ENCODE results near the gene PXMP2.

The PXMP2 gene

DNA sequence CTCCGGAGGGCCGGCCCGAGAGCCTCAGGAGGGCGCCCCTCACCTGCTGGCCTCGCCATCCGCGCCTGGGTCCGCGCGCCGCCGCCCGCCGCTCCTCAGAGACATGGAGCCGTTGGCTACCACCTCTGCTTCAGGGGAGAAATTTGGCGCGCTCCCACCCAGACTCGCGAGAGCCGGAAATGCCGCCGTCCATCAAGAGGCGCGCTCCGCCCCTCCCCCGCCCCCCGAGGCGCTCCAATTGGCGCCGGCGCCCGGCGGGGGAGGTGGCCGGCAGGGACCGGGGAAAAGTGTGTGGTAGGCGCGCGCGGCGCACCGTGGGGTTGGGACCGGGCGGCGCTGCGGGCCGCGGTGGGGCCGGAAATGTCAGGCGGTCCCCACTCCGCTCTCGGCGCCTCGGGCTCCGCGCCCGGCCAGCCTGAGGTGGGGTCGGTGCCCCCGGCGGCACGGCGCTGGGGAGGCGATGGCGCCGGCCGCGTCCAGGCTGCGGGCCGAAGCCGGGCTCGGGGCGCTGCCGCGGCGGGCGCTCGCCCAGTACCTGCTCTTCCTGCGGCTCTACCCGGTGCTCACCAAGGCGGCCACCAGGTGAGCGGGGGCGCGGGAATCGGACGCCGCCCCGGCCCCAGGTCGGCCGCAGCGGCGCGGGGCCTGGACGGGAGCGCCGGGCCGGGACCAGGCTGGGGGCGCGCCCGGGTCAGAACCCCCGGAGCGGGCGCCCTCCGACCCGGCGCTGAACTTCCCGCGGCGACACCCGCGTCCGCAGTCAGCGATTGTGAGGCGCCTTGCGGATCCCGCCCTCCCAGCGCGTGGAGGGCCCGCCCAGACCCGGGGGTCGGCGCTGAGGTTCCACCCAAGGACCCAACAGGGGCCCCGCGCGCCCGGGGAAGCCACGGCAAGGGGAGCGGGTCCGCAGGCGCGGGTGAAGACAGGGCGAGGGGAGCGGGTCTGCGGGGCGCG is at the start of gene PXMP2, which contains the start of gene POLE:
TSS of gene PXMP2 (plus strand) at position 377 of the 954 bp plus-strand sequence. CDS start at position 461, 84 bp downstream.
TSS of gene POLE (minus strand) at position 132 of the 954 bp plus-strand sequence. CDS start at position 105, 27 bp downstream.
- Histone ChIP-seq H3K9me3 (ENCODE audit: control insufficient read depth in 5 of 5, low read length in 5 of 5) (no peaks in the 10 kb centered on the region), H3K36me3 (ENCODE audit: control insufficient read depth in 5 of 5, insufficient read depth in 5 of 5, low read length in 5 of 5) (peaks cover 0 to 2% (median 0%) of the 10 kb centered on the region in 5 donors), H3K4me1 (ENCODE audit: control insufficient read depth in 5 of 5, insufficient read depth in 5 of 5, low read length in 5 of 5) (peaks cover 0 to 17% (median 13%) of the 10 kb centered on the region in 5 donors), H3K27ac (ENCODE audit: low read depth, low read length) (no peak within 1 kb of the TSS), H3K9ac (ENCODE audit: low read length in 5 of 5) (peak within 1 kb of the TSS in 3 of 5 donors; percentile 32 to 66 (median 62)), H3K27me3 (ENCODE audit: control insufficient read depth in 5 of 5, insufficient read depth in 4 of 5, low read length in 5 of 5) (no peaks in the 10 kb centered on the region), H3K4me3 (ENCODE audit: low read depth in 1 of 5, low read length in 5 of 5) (peak within 1 kb of the TSS in 4 of 5 donors; percentile 59 to 74 (median 66))

GRCh38 chr12:132637811-132638210 is 49.6 kb upstream of the PXMP2 start:
- Histone ChIP-seq H3K4me1 (ENCODE audit: control insufficient read depth in 5 of 5, insufficient read depth in 5 of 5, low read length in 5 of 5) (peaks cover 3 to 10% (median 7%) of the 10 kb centered on the region in 5 donors), H3K9me3 (ENCODE audit: control insufficient read depth in 5 of 5, low read length in 5 of 5) (no peaks in the 10 kb centered on the region), H3K36me3 (ENCODE audit: control insufficient read depth in 5 of 5, insufficient read depth in 5 of 5, low read length in 5 of 5) (peaks cover 0 to 90% (median 75%) of the 10 kb centered on the region in 5 donors), H3K27me3 (ENCODE audit: control insufficient read depth in 5 of 5, insufficient read depth in 4 of 5, low read length in 5 of 5) (no peaks in the 10 kb centered on the region), H3K9ac (ENCODE audit: low read length in 5 of 5) (no peak overlapping the region), H3K27ac (ENCODE audit: low read depth, low read length) (no peak overlapping the region), H3K4me3 (ENCODE audit: low read depth in 1 of 5, low read length in 5 of 5) (no peak overlapping the region)

- Histone ChIP-seq H3K27me3 (ENCODE audit: control insufficient read depth in 5 of 5, insufficient read depth in 4 of 5, low read length in 5 of 5) (no peaks in the 10 kb centered on the region), H3K4me1 (ENCODE audit: control insufficient read depth in 5 of 5, insufficient read depth in 5 of 5, low read length in 5 of 5) (peaks cover 3 to 10% (median 7%) of the 10 kb centered on the region in 5 donors), H3K36me3 (ENCODE audit: control insufficient read depth in 5 of 5, insufficient read depth in 5 of 5, low read length in 5 of 5) (peaks cover 0 to 90% (median 78%) of the 10 kb centered on the region in 5 donors), H3K9me3 (ENCODE audit: control insufficient read depth in 5 of 5, low read length in 5 of 5) (no peaks in the 10 kb centered on the region), H3K27ac (ENCODE audit: low read depth, low read length) (no peak overlapping the region), H3K4me3 (ENCODE audit: low read depth in 1 of 5, low read length in 5 of 5) (no peak overlapping the region), H3K9ac (ENCODE audit: low read length in 5 of 5) (no peak overlapping the region)
Measured at GRCh38 chr12:132638541-132639408, 48.6 kb upstream of the PXMP2 start.

GRCh38 chr12:132639956-132640520 is 47.3 kb upstream of the PXMP2 start:
- no peaks in the 10 kb centered on the region for H3K9me3 ChIP-seq (ENCODE audit: control insufficient read depth in 5 of 5, low read length in 5 of 5)
- H3K27me3 ChIP-seq (ENCODE audit: control insufficient read depth in 5 of 5, insufficient read depth in 4 of 5, low read length in 5 of 5) = no peaks in the 10 kb centered on the region
- no peak overlapping the region for H3K27ac ChIP-seq (ENCODE audit: low read depth, low read length)
- H3K4me3 ChIP-seq (ENCODE audit: low read depth in 1 of 5, low read length in 5 of 5) = no peak overlapping the region
- no peak overlapping the region for H3K9ac ChIP-seq (ENCODE audit: low read length in 5 of 5)
- peaks cover 0 to 84% (median 68%) of the 10 kb centered on the region in 5 donors for H3K36me3 ChIP-seq (ENCODE audit: control insufficient read depth in 5 of 5, insufficient read depth in 5 of 5, low read length in 5 of 5)
- peaks cover 3 to 10% (median 7%) of the 10 kb centered on the region in 5 donors for H3K4me1 ChIP-seq (ENCODE audit: control insufficient read depth in 5 of 5, insufficient read depth in 5 of 5, low read length in 5 of 5)

GRCh38 chr12:132640936-132641335 is 46.5 kb upstream of the PXMP2 start:
- Histone ChIP-seq H3K4me3 (ENCODE audit: low read depth in 1 of 5, low read length in 5 of 5) (no peak overlapping the region), H3K36me3 (ENCODE audit: control insufficient read depth in 5 of 5, insufficient read depth in 5 of 5, low read length in 5 of 5) (peaks cover 0 to 82% (median 65%) of the 10 kb centered on the region in 5 donors), H3K27ac (ENCODE audit: low read depth, low read length) (no peak overlapping the region), H3K9me3 (ENCODE audit: control insufficient read depth in 5 of 5, low read length in 5 of 5) (no peaks in the 10 kb centered on the region), H3K4me1 (ENCODE audit: control insufficient read depth in 5 of 5, insufficient read depth in 5 of 5, low read length in 5 of 5) (peaks cover 3 to 10% (median 7%) of the 10 kb centered on the region in 5 donors), H3K27me3 (ENCODE audit: control insufficient read depth in 5 of 5, insufficient read depth in 4 of 5, low read length in 5 of 5) (no peaks in the 10 kb centered on the region), H3K9ac (ENCODE audit: low read length in 5 of 5) (no peak overlapping the region)

DNA sequence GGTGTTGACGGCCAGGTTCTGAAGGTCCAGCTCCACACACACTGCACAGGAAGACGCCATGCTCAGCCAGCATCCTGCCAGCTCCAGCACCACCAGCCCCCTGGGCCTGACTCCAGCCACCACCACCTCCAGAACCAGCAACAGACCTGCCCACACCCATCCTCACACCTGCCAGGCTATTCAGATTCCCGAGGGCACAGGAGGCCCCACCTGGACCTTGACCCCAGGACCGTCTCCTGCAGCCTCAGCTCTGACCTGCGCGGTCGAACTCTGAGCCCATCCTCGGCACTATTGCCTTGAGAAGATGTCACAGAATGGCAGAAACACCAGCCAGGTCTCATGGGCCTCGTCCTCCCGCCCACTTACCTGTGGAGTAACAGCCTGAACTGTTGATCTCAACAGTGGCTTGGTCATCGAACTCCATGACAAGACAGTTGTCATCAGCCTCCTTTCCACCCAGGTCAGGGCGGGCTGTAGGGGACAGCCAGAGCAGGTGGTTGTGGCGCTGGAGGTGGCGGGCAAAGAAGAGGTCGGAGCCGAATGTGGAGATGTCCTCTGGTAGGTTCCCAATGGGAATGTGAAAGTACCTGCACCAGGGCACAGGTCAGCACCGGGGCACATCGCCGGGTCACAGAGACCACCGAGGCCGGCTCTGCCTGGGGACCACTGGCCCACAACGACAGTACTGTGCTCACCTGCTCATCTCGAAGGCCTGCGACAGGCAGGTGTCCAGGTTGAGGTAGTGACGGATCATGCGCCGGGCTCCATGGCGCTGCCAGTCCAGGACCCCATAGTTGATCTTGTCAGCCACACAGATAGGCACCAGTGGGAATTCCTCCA is 45.4 kb upstream of the PXMP2 start:
- no peak overlapping the region for H3K27ac ChIP-seq (ENCODE audit: low read depth, low read length)
- H3K36me3 ChIP-seq (ENCODE audit: control insufficient read depth in 5 of 5, insufficient read depth in 5 of 5, low read length in 5 of 5) = peaks cover 0 to 78% (median 65%) of the 10 kb centered on the region in 5 donors
- H3K9me3 ChIP-seq (ENCODE audit: control insufficient read depth in 5 of 5, low read length in 5 of 5) = no peaks in the 10 kb centered on the region
- H3K9ac ChIP-seq (ENCODE audit: low read length in 5 of 5) = no peak overlapping the region
- H3K4me3 ChIP-seq (ENCODE audit: low read depth in 1 of 5, low read length in 5 of 5) = no peak overlapping the region
- H3K4me1 ChIP-seq (ENCODE audit: control insufficient read depth in 5 of 5, insufficient read depth in 5 of 5, low read length in 5 of 5) = peaks cover 3 to 10% (median 7%) of the 10 kb centered on the region in 5 donors
- H3K27me3 ChIP-seq (ENCODE audit: control insufficient read depth in 5 of 5, insufficient read depth in 4 of 5, low read length in 5 of 5) = no peaks in the 10 kb centered on the region

- no peak overlapping the region for H3K4me3 ChIP-seq (ENCODE audit: low read depth in 1 of 5, low read length in 5 of 5)
Measured at GRCh38 chr12:132642846-132643835, 44.2 kb upstream of the PXMP2 start.

GRCh38 chr12:132646850-132647249 is 40.5 kb upstream of the PXMP2 start:
- Histone ChIP-seq H3K9me3 (ENCODE audit: control insufficient read depth in 5 of 5, low read length in 5 of 5) (no peaks in the 10 kb centered on the region), H3K4me3 (ENCODE audit: low read depth in 1 of 5, low read length in 5 of 5) (no peak overlapping the region), H3K27me3 (ENCODE audit: control insufficient read depth in 5 of 5, insufficient read depth in 4 of 5, low read length in 5 of 5) (no peaks in the 10 kb centered on the region), H3K27ac (ENCODE audit: low read depth, low read length) (no peak overlapping the region), H3K36me3 (ENCODE audit: control insufficient read depth in 5 of 5, insufficient read depth in 5 of 5, low read length in 5 of 5) (peaks cover 0 to 75% (median 61%) of the 10 kb centered on the region in 5 donors), H3K4me1 (ENCODE audit: control insufficient read depth in 5 of 5, insufficient read depth in 5 of 5, low read length in 5 of 5) (no peaks in the 10 kb centered on the region), H3K9ac (ENCODE audit: low read length in 5 of 5) (no peak overlapping the region)

More at GRCh38 chr12:132642846-132643835, 44.2 kb upstream of the PXMP2 start:
- Histone ChIP-seq H3K4me1 (ENCODE audit: control insufficient read depth in 5 of 5, insufficient read depth in 5 of 5, low read length in 5 of 5) (peaks cover 3 to 8% (median 7%) of the 10 kb centered on the region in 5 donors), H3K9ac (ENCODE audit: low read length in 5 of 5) (no peak overlapping the region), H3K36me3 (ENCODE audit: control insufficient read depth in 5 of 5, insufficient read depth in 5 of 5, low read length in 5 of 5) (peaks cover 0 to 77% (median 64%) of the 10 kb centered on the region in 5 donors), H3K9me3 (ENCODE audit: control insufficient read depth in 5 of 5, low read length in 5 of 5) (no peaks in the 10 kb centered on the region), H3K27ac (ENCODE audit: low read depth, low read length) (no peak overlapping the region), H3K27me3 (ENCODE audit: control insufficient read depth in 5 of 5, insufficient read depth in 4 of 5, low read length in 5 of 5) (no peaks in the 10 kb centered on the region)
